GM10248 (cell line): ENCODE measurements around the gene LIPT1.

Source experiments
- CTCF ChIA-PET: fragments of 300-600 bp; sonication (Branson Sonifier 250); formaldehyde crosslinking; extraction: SDS; loops from one replicate; lab custom pipeline; 2021; ENCODE audit warnings: antibody characterized with exemption; lab: Yijun Ruan, JAX
- POLR2A ChIA-PET: fragments of 350-650 bp; sonication (Branson Sonifier 250); formaldehyde crosslinking; extraction: SDS; loops from one replicate; lab custom pipeline; 2020; ENCODE audit warnings: antibody characterized with exemption; lab: Yijun Ruan, JAX
- DNase-seq: peaks from one replicate; pipeline ENCODE4 v3.0.0; 2012; ENCODE audit errors: extremely low spot score
- TF ChIP-seq, protein P1 (sequence below): IDR thresholded peaks from 2 replicates; pipeline ENCODE4 v1.5.1; 2012; ENCODE audit warnings: mild to moderate bottlenecking, low read depth; ENCODE audit errors: extremely low read depth, missing control alignments, control extremely low read depth

The LIPT1 gene

DNA sequence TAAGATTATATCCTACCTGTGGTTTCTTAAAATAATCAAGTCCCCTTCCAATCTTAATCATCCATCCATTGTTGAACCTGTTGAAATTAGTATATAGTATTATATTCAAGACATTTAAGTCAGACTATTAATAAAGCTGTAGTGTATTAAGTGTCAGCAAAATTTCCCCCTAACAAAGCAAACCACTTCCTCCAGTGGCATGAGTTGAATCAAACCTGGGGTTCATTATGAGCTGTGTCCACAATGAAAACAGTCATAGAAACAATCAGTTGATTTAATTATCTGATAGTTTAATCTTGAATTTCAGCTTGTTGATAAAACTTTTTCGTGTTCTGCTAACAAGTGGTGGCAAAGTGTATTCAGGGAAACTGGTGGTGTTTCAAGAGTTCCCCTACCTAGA is 14.8 kb downstream of the LIPT1 start:
- DNase-seq: no peak
- ChIA-PET CTCF (interaction anchor here (3.1 kb wide), 1 partner anchor 11 kb away, joined by 15 read pairs; the partner anchor contains the start of genes MITD1 and MRPL30), POLR2A (no interaction called here)
- TF ChIP-seq, protein P1, sequence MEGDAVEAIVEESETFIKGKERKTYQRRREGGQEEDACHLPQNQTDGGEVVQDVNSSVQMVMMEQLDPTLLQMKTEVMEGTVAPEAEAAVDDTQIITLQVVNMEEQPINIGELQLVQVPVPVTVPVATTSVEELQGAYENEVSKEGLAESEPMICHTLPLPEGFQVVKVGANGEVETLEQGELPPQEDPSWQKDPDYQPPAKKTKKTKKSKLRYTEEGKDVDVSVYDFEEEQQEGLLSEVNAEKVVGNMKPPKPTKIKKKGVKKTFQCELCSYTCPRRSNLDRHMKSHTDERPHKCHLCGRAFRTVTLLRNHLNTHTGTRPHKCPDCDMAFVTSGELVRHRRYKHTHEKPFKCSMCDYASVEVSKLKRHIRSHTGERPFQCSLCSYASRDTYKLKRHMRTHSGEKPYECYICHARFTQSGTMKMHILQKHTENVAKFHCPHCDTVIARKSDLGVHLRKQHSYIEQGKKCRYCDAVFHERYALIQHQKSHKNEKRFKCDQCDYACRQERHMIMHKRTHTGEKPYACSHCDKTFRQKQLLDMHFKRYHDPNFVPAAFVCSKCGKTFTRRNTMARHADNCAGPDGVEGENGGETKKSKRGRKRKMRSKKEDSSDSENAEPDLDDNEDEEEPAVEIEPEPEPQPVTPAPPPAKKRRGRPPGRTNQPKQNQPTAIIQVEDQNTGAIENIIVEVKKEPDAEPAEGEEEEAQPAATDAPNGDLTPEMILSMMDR: no peak

DNA sequence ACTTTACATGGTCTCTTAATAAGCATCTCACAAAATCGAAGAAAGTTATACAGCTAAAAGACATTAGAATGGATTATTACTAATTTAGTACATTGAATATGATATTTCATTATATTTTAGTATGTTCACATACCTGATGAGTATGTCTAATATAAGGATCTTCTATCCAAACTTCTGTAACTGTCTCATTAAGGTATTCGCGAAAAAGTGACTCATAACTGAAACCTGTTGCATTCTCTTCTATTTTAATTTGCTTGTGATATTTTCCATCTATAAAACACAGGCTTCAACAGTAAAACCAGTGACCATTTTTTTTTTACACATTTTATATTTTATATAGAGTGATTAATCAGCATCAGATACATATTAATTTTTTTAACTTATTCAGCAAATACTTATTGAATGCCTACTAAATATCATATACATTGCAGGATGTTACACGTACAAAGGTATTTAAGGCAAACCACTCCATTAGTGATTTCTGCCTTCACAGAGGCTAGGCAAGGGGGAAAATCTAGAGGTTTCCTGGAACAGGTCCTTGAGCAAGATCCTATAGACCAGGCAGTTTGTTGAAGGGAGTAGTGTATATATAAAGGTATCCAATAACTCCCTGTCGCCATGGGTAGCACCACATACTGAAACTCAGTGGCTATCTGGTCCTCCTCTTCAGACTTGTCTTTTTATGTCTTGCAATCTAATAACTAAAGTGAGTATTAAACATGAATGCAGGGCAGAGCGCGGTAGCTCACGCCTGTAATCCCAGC is 16.8 kb downstream of the LIPT1 start:
- ChIA-PET POLR2A (interaction anchor here (0.6 kb wide), 1 partner anchor 185 kb away, joined by 3 read pairs; no protein-coding TSS in a partner anchor), CTCF (interaction anchor here (0.8 to 2.7 kb wide), 4 partner anchors 9 to 166 kb away, joined by 3 to 9 read pairs (median 4); no protein-coding TSS in a partner anchor)
- TF ChIP-seq, protein P1: no peak
- no peak for DNase-seq

- CTCF ChIA-PET: interaction anchor here (0.9 to 1.9 kb wide), 5 partner anchors 9 to 176 kb away, joined by 3 to 15 read pairs (median 3); no protein-coding TSS in a partner anchor
- peak; percentile 89 for DNase-seq
- POLR2A ChIA-PET: interaction anchor here (0.7 to 1.0 kb wide), 2 partner anchors 54 to 155 kb away, joined by 3 read pairs; partner anchors contain the start of gene TXNDC9
- TF ChIP-seq, protein P1: no peak
Observed at GRCh38 chr2:99180755-99181623, 26.2 kb downstream of the LIPT1 start, which contains the start of the genes MITD1 and MRPL30. Gene MITD1 (minus strand): TSS chr2:99181058. CDS start chr2:99180981, 77 bp downstream. Gene MRPL30 (plus strand): TSS chr2:99181184. CDS start chr2:99186204, 5,020 bp downstream.

GRCh38 chr2:99181624-99182000 is 26.8 kb downstream of the LIPT1 start:
- POLR2A ChIA-PET: interaction anchor here (1.0 kb wide), 1 partner anchor 55 kb away, joined by 3 read pairs; no protein-coding TSS in a partner anchor
- no peak for DNase-seq
- CTCF ChIA-PET: interaction anchor here (1.4 kb wide), 1 partner anchor 13 kb away, joined by 3 read pairs; no protein-coding TSS in a partner anchor
- TF ChIP-seq, protein P1: no peak

- no peak for DNase-seq
- TF ChIP-seq, protein P1: no peak
- CTCF ChIA-PET: no interaction called here
- POLR2A ChIA-PET: no interaction called here
Observed at GRCh38 chr2:99183025-99183424, 28.3 kb downstream of the LIPT1 start.

DNA sequence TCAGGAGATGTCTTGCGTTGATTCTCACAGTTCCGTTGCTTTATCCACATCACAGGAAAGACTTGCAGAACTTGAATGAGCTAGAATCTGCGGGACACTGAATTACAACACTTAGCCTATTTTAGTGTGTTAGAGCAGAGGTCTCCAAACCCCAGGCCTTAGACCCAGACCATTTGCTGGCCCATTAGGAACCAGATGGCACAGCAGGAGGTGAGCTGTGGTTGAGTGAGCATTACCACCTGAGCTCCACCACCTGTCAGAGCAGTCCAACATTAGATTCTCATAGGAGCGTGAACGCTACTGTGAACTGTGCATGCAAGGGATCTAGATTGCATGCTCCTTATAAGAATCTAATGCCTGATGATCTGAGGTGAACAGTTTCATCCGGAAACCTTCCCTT is 30.0 kb downstream of the LIPT1 start:
- POLR2A ChIA-PET: no interaction called here
- CTCF ChIA-PET: interaction anchor here (1.3 kb wide), 1 partner anchor 9 kb away, joined by 3 read pairs; no protein-coding TSS in a partner anchor
- no peak for DNase-seq
- TF ChIP-seq, protein P1: no peak
